ENCODE data around the gene PARP1.

DNA sequence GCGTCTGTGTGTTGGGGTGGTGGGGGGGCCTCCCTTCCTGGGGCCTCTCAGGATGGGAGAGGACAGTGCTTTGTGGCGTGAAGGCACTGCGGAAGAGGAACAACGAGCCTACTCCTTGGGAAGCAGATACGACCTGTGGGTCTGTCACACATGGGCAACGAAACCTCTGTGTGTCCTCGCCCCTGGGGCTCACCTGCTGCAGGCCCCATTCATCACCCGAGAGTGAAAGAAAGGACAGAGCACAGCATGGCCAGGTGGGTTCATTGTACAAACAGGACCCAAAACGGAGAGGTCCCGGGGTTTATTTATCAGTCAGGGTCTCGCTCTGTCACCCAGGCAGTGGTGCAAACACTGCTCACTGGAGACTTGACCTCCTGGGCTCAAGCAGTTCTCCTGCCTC, 58.8 kb downstream of the PARP1 start:
- TF ChIP-seq FOXP1 (CRISPR knock-in tag; IDR thresholded peaks at IDR 0.05; ENCODE audit: borderline replicate concordance), result no peak
- TF ChIP-seq, protein P1, sequence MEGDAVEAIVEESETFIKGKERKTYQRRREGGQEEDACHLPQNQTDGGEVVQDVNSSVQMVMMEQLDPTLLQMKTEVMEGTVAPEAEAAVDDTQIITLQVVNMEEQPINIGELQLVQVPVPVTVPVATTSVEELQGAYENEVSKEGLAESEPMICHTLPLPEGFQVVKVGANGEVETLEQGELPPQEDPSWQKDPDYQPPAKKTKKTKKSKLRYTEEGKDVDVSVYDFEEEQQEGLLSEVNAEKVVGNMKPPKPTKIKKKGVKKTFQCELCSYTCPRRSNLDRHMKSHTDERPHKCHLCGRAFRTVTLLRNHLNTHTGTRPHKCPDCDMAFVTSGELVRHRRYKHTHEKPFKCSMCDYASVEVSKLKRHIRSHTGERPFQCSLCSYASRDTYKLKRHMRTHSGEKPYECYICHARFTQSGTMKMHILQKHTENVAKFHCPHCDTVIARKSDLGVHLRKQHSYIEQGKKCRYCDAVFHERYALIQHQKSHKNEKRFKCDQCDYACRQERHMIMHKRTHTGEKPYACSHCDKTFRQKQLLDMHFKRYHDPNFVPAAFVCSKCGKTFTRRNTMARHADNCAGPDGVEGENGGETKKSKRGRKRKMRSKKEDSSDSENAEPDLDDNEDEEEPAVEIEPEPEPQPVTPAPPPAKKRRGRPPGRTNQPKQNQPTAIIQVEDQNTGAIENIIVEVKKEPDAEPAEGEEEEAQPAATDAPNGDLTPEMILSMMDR (IDR thresholded peaks at IDR 0.05), result no peak

All from WTC11 (cell line).